H9 (cell line): ENCODE measurements around the gene ZBED5. TPM values are rescaled to one million over a fixed set of nuclear protein-coding genes. Genes with fewer than 3 reads are reported as not detected.

Experiments
- DNase-seq: peaks from one replicate; pipeline ENCODE4 v3.0.0-alpha.2; 2017
- H2AFZ ChIP-seq: one replicate; pipeline ENCODE4 v1.6.1; 2013; ENCODE audit warnings: mild to moderate bottlenecking, low read length, control low read depth, moderate library complexity
- H2AK5ac ChIP-seq: 2 replicates; pipeline ENCODE4 v1.6.1; 2013; ENCODE audit warnings: low read length, control low read depth, mixed read lengths; ENCODE audit not compliant: insufficient read length
- H2BK120ac ChIP-seq: one replicate; pipeline ENCODE4 v1.6.1; 2013; ENCODE audit warnings: low read depth, mild to moderate bottlenecking, low read length, control low read depth, inconsistent platforms; ENCODE audit not compliant: poor library complexity, severe bottlenecking
- H2BK12ac ChIP-seq: 2 replicates; pipeline ENCODE4 v1.6.1; 2013; ENCODE audit warnings: low read length, control low read depth, mixed read lengths, low read depth; ENCODE audit not compliant: insufficient read length
- H2BK15ac ChIP-seq: 2 replicates; pipeline ENCODE4 v1.6.1; 2013; ENCODE audit warnings: low read depth, low read length, control low read depth
- H2BK20ac ChIP-seq: one replicate; pipeline ENCODE4 v1.6.1; 2013; ENCODE audit warnings: low read depth, mild to moderate bottlenecking, low read length, control low read depth, inconsistent platforms; ENCODE audit not compliant: poor library complexity, severe bottlenecking
- H2BK5ac ChIP-seq: 2 replicates; pipeline ENCODE4 v1.6.1; 2013; ENCODE audit warnings: low read length, control low read depth, mixed read lengths; ENCODE audit not compliant: insufficient read length
- H3K14ac ChIP-seq: 2 replicates; pipeline ENCODE4 v1.6.1; 2013; ENCODE audit warnings: low read length, control low read depth; ENCODE audit not compliant: insufficient read depth
- H3K18ac ChIP-seq: 2 replicates; pipeline ENCODE4 v1.6.1; 2013; ENCODE audit warnings: low read depth, mild to moderate bottlenecking, mixed read lengths, low read length, control low read depth; ENCODE audit not compliant: insufficient read length
- H3K23ac ChIP-seq: 2 replicates; pipeline ENCODE4 v1.6.1; 2013; ENCODE audit warnings: low read length, control low read depth, mixed read lengths, low read depth; ENCODE audit not compliant: insufficient read length
- H3K23me2 ChIP-seq: 2 replicates; pipeline ENCODE4 v1.6.1; 2013; ENCODE audit warnings: low read depth, mild to moderate bottlenecking, mixed read lengths, low read length, control low read depth; ENCODE audit not compliant: insufficient read length, poor library complexity, severe bottlenecking
- H3K27ac ChIP-seq: 2 replicates; pipeline ENCODE4 v1.5.1; 2013; ENCODE audit warnings: low read length, control low read depth, mixed read lengths, low read depth; ENCODE audit not compliant: insufficient read length
- H3K27me3 ChIP-seq: 2 replicates; pipeline ENCODE4 v1.6.1; 2013; ENCODE audit warnings: low read length, control low read depth, inconsistent platforms; ENCODE audit not compliant: insufficient read depth
- H3K4ac ChIP-seq: 2 replicates; pipeline ENCODE4 v1.6.1; 2013; ENCODE audit warnings: low read depth, mild to moderate bottlenecking, control low read depth, inconsistent platforms, low read length, moderate library complexity
- H3K4me1 ChIP-seq: 2 replicates; pipeline ENCODE4 v1.6.1; 2013; ENCODE audit warnings: low read length, control low read depth, inconsistent platforms; ENCODE audit not compliant: insufficient read depth
- H3K4me2 ChIP-seq: 2 replicates; pipeline ENCODE4 v1.6.1; 2013; ENCODE audit warnings: low read length, control low read depth, mixed read lengths; ENCODE audit not compliant: insufficient read length, insufficient read depth
- H3K56ac ChIP-seq: 2 replicates; pipeline ENCODE4 v1.6.1; 2013; ENCODE audit warnings: low read depth, mild to moderate bottlenecking, mixed read lengths, low read length, control low read depth; ENCODE audit not compliant: insufficient read length
- H3K79me1 ChIP-seq: 2 replicates; pipeline ENCODE4 v1.6.1; 2013; ENCODE audit warnings: low read depth, mild to moderate bottlenecking, moderate library complexity, low read length, control low read depth, inconsistent platforms; ENCODE audit not compliant: insufficient read depth, poor library complexity, severe bottlenecking
- H3K79me2 ChIP-seq: 2 replicates; pipeline ENCODE4 v1.6.1; 2013; ENCODE audit warnings: low read length, control low read depth, inconsistent platforms; ENCODE audit not compliant: insufficient read depth
- H3K9ac ChIP-seq: 2 replicates; pipeline ENCODE4 v1.6.1; 2013; ENCODE audit warnings: low read length, control low read depth, mixed read lengths; ENCODE audit not compliant: insufficient read length; ENCODE audit errors: extremely low read depth
- H3K9me3 ChIP-seq: one replicate; pipeline ENCODE4 v1.6.1; 2013; ENCODE audit warnings: low read depth, low read length, inconsistent platforms; ENCODE audit not compliant: control insufficient read depth
- H3T11ph ChIP-seq: one replicate; pipeline ENCODE4 v1.6.1; 2013; ENCODE audit warnings: mild to moderate bottlenecking, low read length, control low read depth, inconsistent platforms
- H4K20me1 ChIP-seq: one replicate; pipeline ENCODE4 v1.6.1; 2013; ENCODE audit not compliant: control insufficient read depth, insufficient read length, insufficient read depth
- H4K5ac ChIP-seq: 2 replicates; pipeline ENCODE4 v1.6.1; 2013; ENCODE audit warnings: low read depth, mild to moderate bottlenecking, mixed read lengths, low read length, control low read depth; ENCODE audit not compliant: insufficient read length
- H4K8ac ChIP-seq: replicated peaks from 2 replicates; pipeline ENCODE4 v1.6.1; 2013; ENCODE audit warnings: low read length, control low read depth, mixed read lengths, low read depth; ENCODE audit not compliant: insufficient read length
- H4K91ac ChIP-seq: 2 replicates; pipeline ENCODE4 v1.6.1; 2013; ENCODE audit warnings: low read depth, mild to moderate bottlenecking, moderate library complexity, mixed read lengths, low read length, control low read depth; ENCODE audit not compliant: insufficient read length
- H3K27ac Mint-ChIP-seq, 3 experiments: 2 replicates in 2 of 3; 3 replicates in 1 of 3; pipeline ENCODE4 v1.8.0; 2020 to 2021; ENCODE audit warnings: mixed read lengths in 3 of 3, mild to moderate bottlenecking in 1 of 3, moderate library complexity in 1 of 3
- H3K27me3 Mint-ChIP-seq: 2 replicates; pipeline ENCODE4 v1.8.0; 2021; ENCODE audit warnings: low read depth, mild to moderate bottlenecking, moderate library complexity, mixed read lengths
- H3K36me3 Mint-ChIP-seq, 3 experiments: 2 replicates in 2 of 3; 3 replicates in 1 of 3; pipeline ENCODE4 v1.8.0; 2020 to 2021; ENCODE audit warnings: low read depth in 3 of 3, mixed read lengths in 3 of 3; ENCODE audit not compliant: insufficient read depth in 1 of 3
- H3K4me1 Mint-ChIP-seq, 2 experiments: 2 replicates each; pipeline ENCODE4 v1.8.0; 2020; ENCODE audit warnings: mixed read lengths in 2 of 2
- H3K4me3 Mint-ChIP-seq, 2 experiments: 2 replicates in 1 of 2; 3 replicates in 1 of 2; pipeline ENCODE4 v1.8.0; 2020 to 2021; ENCODE audit warnings: mild to moderate bottlenecking in 2 of 2, mixed read lengths in 2 of 2, moderate library complexity in 1 of 2
- H3K9me3 Mint-ChIP-seq, 2 experiments: 2 replicates in 1 of 2; 3 replicates in 1 of 2; pipeline ENCODE4 v1.8.0; 2020; ENCODE audit warnings: mild to moderate bottlenecking in 2 of 2, mixed read lengths in 2 of 2, moderate library complexity in 1 of 2
- WGBS: extraction: QIAGEN DNeasy Blood & Tissue Kit; methylation state at CpG from one replicate; pipeline ENCODE4 v1.1.7; 2013; ENCODE audit warnings: missing lambda C conversion rate, low lambda C conversion rate, mixed read lengths; ENCODE audit not compliant: insufficient read length; ENCODE audit errors: extremely low coverage; 5-methylcytosine and 5-hydroxymethylcytosine counted together
- total RNA-seq: library from RNA; stranded (reverse); gene quantifications from 2 replicates; pipeline ENCODE4 v1.2.1, GENCODE V29; 2021
- TF ChIP-seq, protein P1 (sequence below): fragments of 200-600 bp; sonication (generic); conservative IDR thresholded peaks from 3 replicates; pipeline ENCODE4 v1.8.0; 2021; ENCODE audit warnings: antibody characterized with exemption, mild to moderate bottlenecking

ZBED5 gene
- total RNA-seq, 1 experiment from 2014 or later = 65.8 TPM

DNA sequence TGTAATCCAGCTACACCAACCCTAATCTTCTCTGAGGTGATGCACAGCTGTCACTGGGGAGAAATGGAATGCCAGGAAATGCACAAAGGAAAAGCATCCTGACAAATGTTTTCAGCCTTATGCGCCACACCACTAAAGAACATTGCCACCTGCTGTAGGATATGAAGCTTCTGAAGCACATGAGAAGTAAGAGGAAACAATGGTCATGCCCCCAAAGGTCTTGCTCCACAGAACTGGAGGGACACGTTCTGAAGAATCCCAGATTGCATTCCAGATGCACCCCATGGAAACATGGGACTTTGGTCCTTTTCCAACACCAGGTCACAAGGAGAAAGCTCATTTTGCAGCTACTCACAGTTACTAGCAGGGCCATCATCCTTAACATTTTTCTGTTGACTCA, 48.7 kb upstream of the ZBED5 start:
- no peak overlapping the region for H3K27ac ChIP-seq
- H2BK20ac ChIP-seq = no peak overlapping the region
- no peaks in the 10 kb centered on the region for H3K79me2 ChIP-seq
- no peak overlapping the region for H4K91ac ChIP-seq
- H2BK15ac ChIP-seq = no peak overlapping the region
- Mint-ChIP-seq H3K36me3 (peaks cover 0 to 4% (median 3%) of the 10 kb centered on the region in 3 experiments; a peak in 3 of 7 replicates), H3K4me1 (peaks cover 17 to 23% of the 10 kb centered on the region in 2 experiments), H3K4me3 (no peak overlapping the region), H3K9me3 (peaks cover 2 to 5% of the 10 kb centered on the region in 2 experiments; a peak in 3 of 5 replicates), H3K27me3 (no peaks in the 10 kb centered on the region), H3K27ac (no peak overlapping the region)
- H4K8ac ChIP-seq = no peak overlapping the region
- peaks cover 2% of the 10 kb centered on the region for H3K23me2 ChIP-seq
- H3K14ac ChIP-seq = no peak overlapping the region
- H4K5ac ChIP-seq = no peak overlapping the region
- WGBS = no CpG with 5 or more reads among the region's 2 CpGs
- no peak overlapping the region for H3K56ac ChIP-seq
- no peaks in the 10 kb centered on the region for H3K79me1 ChIP-seq
- H2AFZ ChIP-seq = no peak overlapping the region
- H3K4me1 ChIP-seq = peaks cover 3% of the 10 kb centered on the region; the same call in 1 of the 2 replicates
- H2BK120ac ChIP-seq = no peak overlapping the region
- no peak overlapping the region for H3K4me2 ChIP-seq
- no peak overlapping the region for H3K4ac ChIP-seq
- TF ChIP-seq, protein P1, sequence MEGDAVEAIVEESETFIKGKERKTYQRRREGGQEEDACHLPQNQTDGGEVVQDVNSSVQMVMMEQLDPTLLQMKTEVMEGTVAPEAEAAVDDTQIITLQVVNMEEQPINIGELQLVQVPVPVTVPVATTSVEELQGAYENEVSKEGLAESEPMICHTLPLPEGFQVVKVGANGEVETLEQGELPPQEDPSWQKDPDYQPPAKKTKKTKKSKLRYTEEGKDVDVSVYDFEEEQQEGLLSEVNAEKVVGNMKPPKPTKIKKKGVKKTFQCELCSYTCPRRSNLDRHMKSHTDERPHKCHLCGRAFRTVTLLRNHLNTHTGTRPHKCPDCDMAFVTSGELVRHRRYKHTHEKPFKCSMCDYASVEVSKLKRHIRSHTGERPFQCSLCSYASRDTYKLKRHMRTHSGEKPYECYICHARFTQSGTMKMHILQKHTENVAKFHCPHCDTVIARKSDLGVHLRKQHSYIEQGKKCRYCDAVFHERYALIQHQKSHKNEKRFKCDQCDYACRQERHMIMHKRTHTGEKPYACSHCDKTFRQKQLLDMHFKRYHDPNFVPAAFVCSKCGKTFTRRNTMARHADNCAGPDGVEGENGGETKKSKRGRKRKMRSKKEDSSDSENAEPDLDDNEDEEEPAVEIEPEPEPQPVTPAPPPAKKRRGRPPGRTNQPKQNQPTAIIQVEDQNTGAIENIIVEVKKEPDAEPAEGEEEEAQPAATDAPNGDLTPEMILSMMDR = no peak
- H3K9me3 ChIP-seq = no peaks in the 10 kb centered on the region
- no peak overlapping the region for H3K18ac ChIP-seq
- no peak overlapping the region for H2BK12ac ChIP-seq
- no peak overlapping the region for H2AK5ac ChIP-seq
- no peak overlapping the region for H3K9ac ChIP-seq
- H3K23ac ChIP-seq = no peak overlapping the region
- no peaks in the 10 kb centered on the region for H4K20me1 ChIP-seq
- no peaks in the 10 kb centered on the region for H3K27me3 ChIP-seq
- DNase-seq = no peak
- H3T11ph ChIP-seq = no peak overlapping the region
- no peak overlapping the region for H2BK5ac ChIP-seq
